ENCODE results near the gene SLC35A4. TPM values are rescaled to one million over a fixed set of nuclear protein-coding genes. Genes with fewer than 3 reads are reported as not detected.
A peak's percentile ranks its signal among the peaks of the same experiment; 100 is the strongest.

SLC35A4 gene
- total RNA-seq, result 100 to 1,000 TPM in 1 of 2 donors, 10 to 100 TPM in 1; 89.7 to 121 TPM
- long read RNA-seq, transcript SLC35A4-201 (3 exons, 3,041 nt), result major isoform, 39 of 94 reads
- long read RNA-seq, partial matches to known transcripts, result 53 of 94 reads
- long read RNA-seq, other reads (novel, unspliced or antisense), result 0 of 94 reads

- peak; percentile 88 for ATAC-seq
- intact Hi-C loops (cut with DNase I, micrococcal nuclease), result no loop called here
- peak; percentile 94 to 98 for DNase-seq
Measured at GRCh38 chr5:140564196-140565023, at the start of gene SLC35A4, which contains the start of gene APBB3. Gene SLC35A4, plus strand, starts transcription at chr5:140564828. Its CDS starts 2,342 bp downstream, at chr5:140567170. Gene APBB3, minus strand, starts transcription at chr5:140564598. Its CDS starts 353 bp downstream, at chr5:140564245.

- DNase-seq (no peak), ATAC-seq (no peak)
- intact Hi-C loops (cut with DNase I, micrococcal nuclease), result no loop called here
Measured at GRCh38 chr5:140524003-140524402, 40.6 kb upstream of the SLC35A4 start.

GRCh38 chr5:140540227-140540626 is 24.4 kb upstream of the SLC35A4 start:
- intact Hi-C loops (cut with DNase I, micrococcal nuclease), result no loop called here
- DNase-seq (no peak), ATAC-seq (no peak)

- ATAC-seq, result peak; percentile 8
- DNase-seq, result no peak
- intact Hi-C loops (cut with DNase I, micrococcal nuclease), result no loop called here
Measured at GRCh38 chr5:140542972-140543371, 21.7 kb upstream of the SLC35A4 start.

GRCh38 chr5:140544986-140545385 is 19.6 kb upstream of the SLC35A4 start:
- intact Hi-C loops (cut with DNase I, micrococcal nuclease), result loop anchor here in 1 of 2 donors (5.0 kb wide), 1 partner anchor 97 kb away; no protein-coding TSS in a partner anchor
- ATAC-seq (no peak), DNase-seq (no peak)

GRCh38 chr5:140545606-140546005 is 19.0 kb upstream of the SLC35A4 start:
- intact Hi-C loops (cut with DNase I, micrococcal nuclease), result loop anchor here in 1 of 2 donors (5.0 kb wide), 1 partner anchor 97 kb away; no protein-coding TSS in a partner anchor
- ATAC-seq (no peak), DNase-seq (no peak)

- ATAC-seq (peak; percentile 27), DNase-seq (peak; percentile 42 to 70)
- intact Hi-C loops (cut with DNase I, micrococcal nuclease), result loop anchor here in 1 of 2 donors (5.0 kb wide), 1 partner anchor 95 kb away; no protein-coding TSS in a partner anchor
Measured at GRCh38 chr5:140546851-140547507, 17.6 kb upstream of the SLC35A4 start.

GRCh38 chr5:140547508-140548299 is 16.9 kb upstream of the SLC35A4 start, which contains the start of gene EIF4EBP3:
Gene EIF4EBP3, plus strand, starts transcription at chr5:140547662. Its CDS starts 76 bp downstream, at chr5:140547738.
- ATAC-seq (peak; percentile 84), DNase-seq (peak; percentile 98)
- intact Hi-C loops (cut with DNase I, micrococcal nuclease), result loop anchor here in 1 of 2 donors (5.0 kb wide), 1 partner anchor 95 kb away; no protein-coding TSS in a partner anchor

- intact Hi-C loops (cut with DNase I, micrococcal nuclease), result loop anchor here in 1 of 2 donors (5.0 kb wide), 1 partner anchor 94 kb away; no protein-coding TSS in a partner anchor
- DNase-seq (peak in 1 of 2 donors; percentile 91), ATAC-seq (peak; percentile 71)
Measured at GRCh38 chr5:140548300-140548688, 16.3 kb upstream of the SLC35A4 start.

- intact Hi-C loops (cut with DNase I, micrococcal nuclease), result loop anchor here in 1 of 2 donors (5.0 kb wide), 1 partner anchor 94 kb away; no protein-coding TSS in a partner anchor
- ATAC-seq, result no peak
- no peak for DNase-seq
Measured at GRCh38 chr5:140548791-140549190, 15.8 kb upstream of the SLC35A4 start.

GRCh38 chr5:140549237-140550144 is 15.1 kb upstream of the SLC35A4 start:
- intact Hi-C loops (cut with DNase I, micrococcal nuclease), result loop anchor here in 1 of 2 donors (5.0 kb wide), 1 partner anchor 93 kb away; no protein-coding TSS in a partner anchor

GRCh38 chr5:140550147-140551079 is 14.2 kb upstream of the SLC35A4 start:
- intact Hi-C loops (cut with DNase I, micrococcal nuclease), result no loop called here
- ATAC-seq (no peak), DNase-seq (no peak)

More at GRCh38 chr5:140549237-140550144, 15.1 kb upstream of the SLC35A4 start:
- ATAC-seq (peak; percentile 14), DNase-seq (peak; percentile 69 to 85)

- DNase-seq (no peak), ATAC-seq (no peak)
- intact Hi-C loops (cut with DNase I, micrococcal nuclease), result no loop called here
Measured at GRCh38 chr5:140551872-140552271, 12.8 kb upstream of the SLC35A4 start.

GRCh38 chr5:140553657-140554056 is 11.0 kb upstream of the SLC35A4 start:
- DNase-seq, result no peak
- no peak for ATAC-seq
- intact Hi-C loops (cut with DNase I, micrococcal nuclease), result no loop called here

- intact Hi-C loops (cut with DNase I, micrococcal nuclease), result no loop called here
- no peak for ATAC-seq
Measured at GRCh38 chr5:140554454-140554853, 10.2 kb upstream of the SLC35A4 start.

GRCh38 chr5:140555747-140556312 is 8.8 kb upstream of the SLC35A4 start:
- ATAC-seq, result no peak
- intact Hi-C loops (cut with DNase I, micrococcal nuclease), result no loop called here
- no peak for DNase-seq

More at GRCh38 chr5:140554454-140554853, 10.2 kb upstream of the SLC35A4 start:
- no peak for DNase-seq
